Parathyroid adenoma (tissue), 2 donors: ENCODE measurements around the gene LARP4.

Experiments used
- H2AFZ ChIP-seq: fragments of 300-600 bp; sonication (generic); one replicate; pipeline ENCODE4 v1.7.0; 2017; ENCODE audit warnings: antibody characterized with exemption, mild to moderate bottlenecking
- H3K27ac ChIP-seq: fragments of 300-600 bp; sonication (generic); one replicate; pipeline ENCODE4 v1.7.0; 2017
- H3K27me3 ChIP-seq: fragments of 300-600 bp; sonication (generic); one replicate; pipeline ENCODE4 v1.7.0; 2017; ENCODE audit warnings: low read length; ENCODE audit not compliant: control insufficient read depth, insufficient read depth
- H3K36me3 ChIP-seq: fragments of 300-600 bp; sonication (generic); one replicate; pipeline ENCODE4 v1.7.0; 2017; ENCODE audit warnings: low read length; ENCODE audit not compliant: control insufficient read depth, insufficient read depth
- H3K4me1 ChIP-seq: fragments of 300-600 bp; sonication (generic); one replicate; pipeline ENCODE4 v1.7.0; 2017; ENCODE audit warnings: control low read depth
- H3K4me2 ChIP-seq: fragments of 300-600 bp; sonication (generic); one replicate; pipeline ENCODE4 v1.7.0; 2017; ENCODE audit warnings: low read length
- H3K4me3 ChIP-seq: fragments of 300-600 bp; sonication (generic); one replicate; pipeline ENCODE4 v1.7.0; 2017; ENCODE audit warnings: low read depth, low read length
- H3K79me2 ChIP-seq: fragments of 300-600 bp; sonication (generic); one replicate; pipeline ENCODE4 v1.7.0; 2017; ENCODE audit warnings: control low read depth
- H3K9ac ChIP-seq: fragments of 300-600 bp; sonication (generic); one replicate; pipeline ENCODE4 v1.7.0; 2017; ENCODE audit warnings: mild to moderate bottlenecking
- H3K9me3 ChIP-seq: fragments of 300-600 bp; sonication (generic); one replicate; pipeline ENCODE4 v1.7.0; 2017; ENCODE audit warnings: low read length; ENCODE audit not compliant: control insufficient read depth
- CTCF ChIP-seq: fragments of 300-600 bp; sonication (generic); IDR thresholded peaks from one replicate; pipeline ENCODE4 v1.7.0; 2017; ENCODE audit warnings: antibody characterized with exemption, mild to moderate bottlenecking
- donor health status: primary hyperparathyroidism.

LARP4 gene

GRCh38 chr12:50508414-50508813, 107.7 kb downstream of the LARP4 start:
- Histone ChIP-seq H2AFZ (no peak overlapping the region), H3K36me3 (no peaks in the 10 kb centered on the region), H3K9ac (no peak overlapping the region), H3K27me3 (no peaks in the 10 kb centered on the region), H3K79me2 (peaks cover 60% of the 10 kb centered on the region), H3K4me3 (no peak overlapping the region), H3K4me2 (no peak overlapping the region), H3K9me3 (no peaks in the 10 kb centered on the region), H3K27ac (no peak overlapping the region), H3K4me1 (peaks cover 6% of the 10 kb centered on the region)
- no peak for TF ChIP-seq CTCF

- TF ChIP-seq CTCF: no peak
- no peaks in the 10 kb centered on the region for H3K36me3 ChIP-seq
- no peaks in the 10 kb centered on the region for H3K27me3 ChIP-seq
- H3K9ac ChIP-seq: no peak overlapping the region
- H3K79me2 ChIP-seq: peaks cover 63% of the 10 kb centered on the region
- peaks cover 6% of the 10 kb centered on the region for H3K4me1 ChIP-seq
- H3K9me3 ChIP-seq: no peaks in the 10 kb centered on the region
- H3K4me3 ChIP-seq: no peak overlapping the region
- H3K27ac ChIP-seq: no peak overlapping the region
- H3K4me2 ChIP-seq: no peak overlapping the region
- no peak overlapping the region for H2AFZ ChIP-seq
These were observed 108.4 kb downstream of the LARP4 start for GRCh38 chr12:50508970-50509663.

GRCh38 chr12:50514526-50515276, 114.0 kb downstream of the LARP4 start:
- H3K9me3 ChIP-seq: no peaks in the 10 kb centered on the region
- H3K27ac ChIP-seq: no peak overlapping the region
- peaks cover 11% of the 10 kb centered on the region for H3K4me1 ChIP-seq
- no peak overlapping the region for H3K9ac ChIP-seq
- no peak overlapping the region for H2AFZ ChIP-seq
- peaks cover 51% of the 10 kb centered on the region for H3K79me2 ChIP-seq
- no peak for TF ChIP-seq CTCF
- no peaks in the 10 kb centered on the region for H3K36me3 ChIP-seq
- H3K4me3 ChIP-seq: no peak overlapping the region
- no peak overlapping the region for H3K4me2 ChIP-seq
- H3K27me3 ChIP-seq: no peaks in the 10 kb centered on the region

- H3K27me3 ChIP-seq: no peaks in the 10 kb centered on the region
- TF ChIP-seq CTCF: no peak
These were observed 114.9 kb downstream of the LARP4 start for GRCh38 chr12:50515587-50515986.

More at GRCh38 chr12:50515587-50515986, 114.9 kb downstream of the LARP4 start:
- Histone ChIP-seq H3K36me3 (no peaks in the 10 kb centered on the region), H3K79me2 (peaks cover 50% of the 10 kb centered on the region), H3K9me3 (no peaks in the 10 kb centered on the region), H3K9ac (no peak overlapping the region), H3K4me1 (peaks cover 11% of the 10 kb centered on the region), H3K4me3 (no peak overlapping the region), H3K27ac (no peak overlapping the region), H2AFZ (no peak overlapping the region), H3K4me2 (no peak overlapping the region)
